ENCODE results near the gene TRMT61B. TPM values are rescaled to one million over a fixed set of nuclear protein-coding genes. Genes with fewer than 3 reads are reported as not detected.
A peak's percentile ranks its signal among the peaks of the same experiment; 100 is the strongest.

TRMT61B gene
- total and polyA plus RNA-seq, 2 of the 13 experiments (the other 11 are each of a cell fraction or from before 2014, with no cell fraction given), result 19.7 to 23.5 TPM

GRCh38 chr2:28894470-28895188 is 24.5 kb upstream of the TRMT61B start, which contains the start of gene WDR43 (continued):
- TF ChIP-seq IKZF5 (CRISPR knock-in tag; IDR thresholded peaks at IDR 0.05) (peak; percentile 88), IRF9 (CRISPR knock-in tag; IDR thresholded peaks at IDR 0.05; ENCODE audit: borderline replicate concordance) (peak; percentile 88), EZH2 (conservative IDR thresholded peaks at IDR 0.05; ENCODE audit: low read depth, low read length) (no peak), MTA1 (CRISPR knock-in tag; IDR thresholded peaks at IDR 0.05; ENCODE audit: borderline replicate concordance) (no peak; the same call in 1 of the 2 replicates), ZNF362 (CRISPR knock-in tag; IDR thresholded peaks at IDR 0.05; ENCODE audit: borderline replicate concordance) (peak; percentile 100), ZKSCAN5 (CRISPR knock-in tag; IDR thresholded peaks at IDR 0.05) (0 out of 2 replicates have a peak, but pooled peaks have one; percentile 16), PRDM4 (CRISPR knock-in tag; IDR thresholded peaks at IDR 0.05; ENCODE audit: borderline replicate concordance) (no peak), ZNF605 (CRISPR knock-in tag; IDR thresholded peaks at IDR 0.05) (peak; percentile 61; the same call in 1 of the 2 replicates), PAX8 (CRISPR knock-in tag; IDR thresholded peaks at IDR 0.05; ENCODE audit: borderline replicate concordance) (no peak; the same call in none of the 2 replicates), ATAD3A (CRISPR knock-in tag; IDR thresholded peaks at IDR 0.05) (0 out of 2 replicates have a peak, but pooled peaks have one; percentile 53), PITX1 (CRISPR knock-in tag; IDR thresholded peaks at IDR 0.05) (peak; percentile 74), SRSF4 (IDR thresholded peaks at IDR 0.05; ENCODE audit: low read depth, low read length, poor library complexity, severe bottlenecking) (no peak), ZEB1 (IDR thresholded peaks at IDR 0.05; ENCODE audit: insufficient replicate concordance, low read depth) (peak; percentile 33), ZNF75D (CRISPR knock-in tag; IDR thresholded peaks at IDR 0.05; ENCODE audit: borderline replicate concordance) (no peak), ZNF235 (CRISPR knock-in tag; IDR thresholded peaks at IDR 0.05; ENCODE audit: borderline replicate concordance) (peak; percentile 45; the same call in 1 of the 2 replicates), MAFF (IDR thresholded peaks at IDR 0.05; ENCODE audit: low read depth, low read length) (no peak), ZKSCAN8 (CRISPR knock-in tag; IDR thresholded peaks at IDR 0.05; ENCODE audit: borderline replicate concordance) (0 out of 2 replicates have a peak, but pooled peaks have one; percentile 24), KLF12 (CRISPR knock-in tag; IDR thresholded peaks at IDR 0.05; ENCODE audit: borderline replicate concordance) (peak; percentile 67; the same call in 1 of the 2 replicates), ZNF781 (CRISPR knock-in tag; IDR thresholded peaks at IDR 0.05; ENCODE audit: borderline replicate concordance, not compliant biosample characterization) (peak; percentile 5), CBX5 (CRISPR knock-in tag; IDR thresholded peaks at IDR 0.05; ENCODE audit: borderline replicate concordance) (peak; percentile 74)
